Measurements from ENCODE around the gene CYFIP2.

DNA sequence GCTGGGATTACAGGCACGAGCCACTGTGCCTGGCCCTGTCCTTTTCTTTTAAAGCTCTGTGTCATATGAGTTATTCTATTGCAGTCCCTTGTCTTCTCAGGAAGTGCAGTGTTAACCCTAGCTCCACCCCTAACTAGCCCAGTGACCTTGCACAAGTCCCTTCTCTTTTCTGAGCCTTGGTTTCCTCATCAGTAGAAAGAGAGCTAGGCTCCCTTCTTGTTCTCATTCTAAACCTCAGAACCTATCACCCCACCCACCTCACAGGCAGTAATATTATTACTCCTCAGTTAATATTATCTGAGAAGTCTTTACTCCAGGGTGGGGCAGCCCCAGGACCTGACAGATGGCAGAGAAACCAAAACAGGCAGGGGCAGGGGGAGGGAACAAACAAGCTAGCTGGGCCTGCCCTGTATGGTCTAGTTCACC lies 7.2 kb downstream of the CYFIP2 start:
- TF ChIP-seq EZH2 (IDR thresholded peaks at IDR 0.05; ENCODE audit: borderline replicate concordance, low read length) = no peak
- TF ChIP-seq CTCF (IDR thresholded peaks at IDR 0.05; ENCODE audit: low read length) = no peak
